SK-N-SH treated with all-trans-retinoic acid at 6 μM for 48 hours (cell line): ENCODE data around the gene RNF103.

ENCODE experiments used
- ATAC-seq: fragments of 200-7000 bp; cut with Tn5 transposase; 3 replicates; pipeline ENCODE4 v1.9.1; 2020; ENCODE audit warnings: mild to moderate bottlenecking, moderate library complexity
- ARNTL ChIP-seq: fragments of 450-650 bp; formaldehyde crosslinking; IDR thresholded peaks from 2 replicates; pipeline ENCODE4 v1.5.0; 2020; ENCODE audit warnings: low read depth, mild to moderate bottlenecking, moderate library complexity, borderline replicate concordance
- BACH2 ChIP-seq: fragments of 250-450 bp; sonication (Bioruptor Pico); IDR thresholded peaks from 2 replicates; pipeline ENCODE4 v1.9.0; 2021; ENCODE audit warnings: mild to moderate bottlenecking, borderline replicate concordance
- CREB5 ChIP-seq: fragments of 250-450 bp; sonication (Bioruptor Pico); IDR thresholded peaks from 2 replicates; pipeline ENCODE4 v1.5.1; 2020; ENCODE audit warnings: low read depth, mild to moderate bottlenecking, moderate library complexity
- CSDC2 ChIP-seq: fragments of 250-450 bp; sonication (Bioruptor Pico); IDR thresholded peaks from 2 replicates; pipeline ENCODE4 v1.5.0; 2020; ENCODE audit warnings: mild to moderate bottlenecking, moderate library complexity
- CSRNP3 ChIP-seq: fragments of 250-450 bp; sonication (Bioruptor Pico); IDR thresholded peaks from 2 replicates; pipeline ENCODE4 v1.5.1; 2021; ENCODE audit warnings: mild to moderate bottlenecking, moderate library complexity
- ESRRG ChIP-seq: fragments of 250-450 bp; sonication (Bioruptor Pico); IDR thresholded peaks from 2 replicates; pipeline ENCODE4 v1.6.1; 2021; ENCODE audit warnings: mild to moderate bottlenecking
- GLIS3 ChIP-seq: fragments of 250-450 bp; sonication (Bioruptor Pico); IDR thresholded peaks from 2 replicates; pipeline ENCODE4 v1.5.0; 2020; ENCODE audit warnings: mild to moderate bottlenecking, moderate library complexity
- OSR1 ChIP-seq: fragments of 250-450 bp; sonication (Bioruptor Pico); IDR thresholded peaks from 2 replicates; pipeline ENCODE4 v1.8.0; 2022; ENCODE audit warnings: moderate library complexity, mild to moderate bottlenecking, inconsistent platforms
- PATZ1 ChIP-seq: fragments of 250-450 bp; sonication (Bioruptor Pico); IDR thresholded peaks from 2 replicates; pipeline ENCODE4 v1.8.0; 2020; ENCODE audit warnings: mild to moderate bottlenecking, moderate library complexity, borderline replicate concordance
- POU6F1 ChIP-seq: fragments of 250-450 bp; sonication (Bioruptor Pico); IDR thresholded peaks from 2 replicates; pipeline ENCODE4 v1.8.0; 2021; ENCODE audit warnings: low read depth, mild to moderate bottlenecking, moderate library complexity, borderline replicate concordance
- PPARA ChIP-seq: fragments of 250-450 bp; sonication (Bioruptor Pico); IDR thresholded peaks from 2 replicates; pipeline ENCODE4 v1.5.0; 2020; ENCODE audit warnings: mild to moderate bottlenecking, borderline replicate concordance
- RARB ChIP-seq: fragments of 250-450 bp; sonication (Bioruptor Pico); IDR thresholded peaks from 2 replicates; pipeline ENCODE4 v1.8.0; 2021; ENCODE audit warnings: mild to moderate bottlenecking, moderate library complexity
- SNAI2 ChIP-seq: fragments of 250-450 bp; sonication (Bioruptor Pico); IDR thresholded peaks from 2 replicates; pipeline ENCODE4 v1.5.0; 2020; ENCODE audit warnings: mild to moderate bottlenecking, moderate library complexity
- TCF4 ChIP-seq: fragments of 250-450 bp; sonication (Bioruptor Pico); IDR thresholded peaks from 2 replicates; pipeline ENCODE4 v1.8.0; 2021; ENCODE audit warnings: mild to moderate bottlenecking, moderate library complexity, borderline replicate concordance
- TOX ChIP-seq: fragments of 250-450 bp; sonication (Bioruptor Pico); IDR thresholded peaks from 2 replicates; pipeline ENCODE4 v1.8.0; 2021; ENCODE audit warnings: mild to moderate bottlenecking, moderate library complexity, borderline replicate concordance
- TSHZ2 ChIP-seq: fragments of 250-450 bp; sonication (Bioruptor Pico); IDR thresholded peaks from 2 replicates; pipeline ENCODE4 v1.5.0; 2020; ENCODE audit warnings: mild to moderate bottlenecking, moderate library complexity
- ZC3H10 ChIP-seq: fragments of 250-450 bp; sonication (Bioruptor Pico); IDR thresholded peaks from 2 replicates; pipeline ENCODE4 v1.5.1; 2021; ENCODE audit warnings: mild to moderate bottlenecking, moderate library complexity
- ZFP3 ChIP-seq: fragments of 250-450 bp; sonication (Bioruptor Pico); IDR thresholded peaks from 2 replicates; pipeline ENCODE4 v1.5.0; 2020; ENCODE audit warnings: mild to moderate bottlenecking, moderate library complexity
- ZFP30 ChIP-seq: fragments of 450-650 bp; formaldehyde crosslinking; IDR thresholded peaks from 2 replicates; pipeline ENCODE4 v1.5.0; 2022; ENCODE audit warnings: mild to moderate bottlenecking, moderate library complexity
- ZNF565 ChIP-seq: fragments of 450-650 bp; formaldehyde crosslinking; conservative IDR thresholded peaks from 2 replicates; pipeline ENCODE4 v1.5.0; 2020; ENCODE audit warnings: low read depth, mild to moderate bottlenecking, moderate library complexity
- ZNF70 ChIP-seq: fragments of 450-650 bp; formaldehyde crosslinking; IDR thresholded peaks from 2 replicates; pipeline ENCODE4 v1.5.0; 2020; ENCODE audit warnings: mild to moderate bottlenecking, moderate library complexity
- ZNF8 ChIP-seq: fragments of 450-650 bp; formaldehyde crosslinking; IDR thresholded peaks from 2 replicates; pipeline ENCODE4 v1.5.0; 2020; ENCODE audit warnings: mild to moderate bottlenecking, moderate library complexity

Gene RNF103

GRCh38 chr2:86645752-86646151 is 22.1 kb upstream of the RNF103 start:
- no peak for TF ChIP-seq PATZ1 (CRISPR knock-in tag)
- TF ChIP-seq OSR1: no peak
- TF ChIP-seq CSRNP3 (CRISPR knock-in tag): no peak
- TF ChIP-seq POU6F1 (CRISPR knock-in tag): no peak
- no peak for TF ChIP-seq PPARA (CRISPR knock-in tag)
- no peak for TF ChIP-seq TCF4
- TF ChIP-seq BACH2: no peak
- TF ChIP-seq SNAI2 (CRISPR knock-in tag): no peak
- no peak for TF ChIP-seq ARNTL (CRISPR knock-in tag)
- TF ChIP-seq ZC3H10: no peak
- TF ChIP-seq TSHZ2 (CRISPR knock-in tag): no peak
- no peak for TF ChIP-seq TOX (CRISPR knock-in tag)
- TF ChIP-seq ZFP3 (CRISPR knock-in tag): no peak
- no peak for TF ChIP-seq GLIS3 (CRISPR knock-in tag)
- TF ChIP-seq ZFP30 (CRISPR knock-in tag): no peak
- no peak for TF ChIP-seq ESRRG (CRISPR knock-in tag)
- TF ChIP-seq RARB: no peak
- no peak for ATAC-seq

GRCh38 chr2:86638712-86639111 is 15.0 kb upstream of the RNF103 start:
- ATAC-seq: no peak
- no peak for TF ChIP-seq ZC3H10
- no peak for TF ChIP-seq TCF4
- TF ChIP-seq ZFP3 (CRISPR knock-in tag): no peak
- TF ChIP-seq CSDC2: no peak
- TF ChIP-seq PPARA (CRISPR knock-in tag): no peak
- TF ChIP-seq ARNTL (CRISPR knock-in tag): no peak
- no peak for TF ChIP-seq PATZ1 (CRISPR knock-in tag)
- no peak for TF ChIP-seq ZNF8 (CRISPR knock-in tag)
- no peak for TF ChIP-seq OSR1
- no peak for TF ChIP-seq TOX (CRISPR knock-in tag)
- no peak for TF ChIP-seq ZNF565 (CRISPR knock-in tag)
- no peak for TF ChIP-seq SNAI2 (CRISPR knock-in tag)
- TF ChIP-seq CREB5: no peak
- TF ChIP-seq ZNF70 (CRISPR knock-in tag): no peak
- TF ChIP-seq ZFP30 (CRISPR knock-in tag): no peak
- no peak for TF ChIP-seq POU6F1 (CRISPR knock-in tag)
- no peak for TF ChIP-seq TSHZ2 (CRISPR knock-in tag)
- no peak for TF ChIP-seq GLIS3 (CRISPR knock-in tag)
- no peak for TF ChIP-seq ESRRG (CRISPR knock-in tag)
- TF ChIP-seq BACH2: no peak
- TF ChIP-seq, all 23 proteins: peak for 0
